ENCODE data around the gene PRSS2. TPM values are rescaled to one million over a fixed set of nuclear protein-coding genes. Genes with fewer than 3 reads are reported as not detected.

Gene PRSS2
- total RNA-seq, 1 donor from 2014 or later: not detected

- no peak for DNase-seq (ENCODE audit: low read depth, low spot score)
- H3K4me1 Mint-ChIP-seq: peaks cover 3% of the 10 kb centered on the region
- no peak overlapping the region for H3K27ac Mint-ChIP-seq (ENCODE audit: unreplicated experiment)
- no peaks in the 10 kb centered on the region for H3K36me3 Mint-ChIP-seq (ENCODE audit: low read depth)
- H3K9me3 Mint-ChIP-seq: no peaks in the 10 kb centered on the region
- no peak overlapping the region for H3K4me3 Mint-ChIP-seq
- peaks cover 90% of the 10 kb centered on the region for H3K27me3 Mint-ChIP-seq (ENCODE audit: low read depth)
- no peak for TF ChIP-seq CTCF (conservative IDR thresholded peaks at IDR 0.05)
Observed at GRCh38 chr7:142807855-142808460, 37.2 kb downstream of the PRSS2 start.

- Mint-ChIP-seq H3K36me3 (ENCODE audit: low read depth) (no peaks in the 10 kb centered on the region), H3K27ac (ENCODE audit: unreplicated experiment) (no peak overlapping the region), H3K27me3 (ENCODE audit: low read depth) (peaks cover 90% of the 10 kb centered on the region), H3K4me3 (no peak overlapping the region), H3K4me1 (peaks cover 3% of the 10 kb centered on the region), H3K9me3 (no peaks in the 10 kb centered on the region)
- DNase-seq (ENCODE audit: low read depth, low spot score): no peak
- TF ChIP-seq CTCF (conservative IDR thresholded peaks at IDR 0.05): no peak
Observed at GRCh38 chr7:142808461-142808801, 37.7 kb downstream of the PRSS2 start.

- DNase-seq (ENCODE audit: low read depth, low spot score): no peak
- Mint-ChIP-seq H3K27me3 (ENCODE audit: low read depth) (peaks cover 92% of the 10 kb centered on the region), H3K27ac (ENCODE audit: unreplicated experiment) (no peak overlapping the region), H3K9me3 (no peaks in the 10 kb centered on the region), H3K4me3 (no peak overlapping the region), H3K36me3 (ENCODE audit: low read depth) (no peaks in the 10 kb centered on the region), H3K4me1 (peaks cover 3% of the 10 kb centered on the region)
- TF ChIP-seq CTCF (conservative IDR thresholded peaks at IDR 0.05): no peak
Observed at GRCh38 chr7:142808802-142809583, 38.2 kb downstream of the PRSS2 start.

- peaks cover 3% of the 10 kb centered on the region for H3K4me1 Mint-ChIP-seq
- H3K4me3 Mint-ChIP-seq: no peak overlapping the region
- H3K9me3 Mint-ChIP-seq: no peaks in the 10 kb centered on the region
- H3K27ac Mint-ChIP-seq (ENCODE audit: unreplicated experiment): no peak overlapping the region
- no peak for TF ChIP-seq CTCF (conservative IDR thresholded peaks at IDR 0.05)
- no peaks in the 10 kb centered on the region for H3K36me3 Mint-ChIP-seq (ENCODE audit: low read depth)
- H3K27me3 Mint-ChIP-seq (ENCODE audit: low read depth): peaks cover 91% of the 10 kb centered on the region
- no peak for DNase-seq (ENCODE audit: low read depth, low spot score)
Observed at GRCh38 chr7:142809671-142810070, 38.9 kb downstream of the PRSS2 start.

- H3K9me3 Mint-ChIP-seq: no peaks in the 10 kb centered on the region
- no peak overlapping the region for H3K27ac Mint-ChIP-seq (ENCODE audit: unreplicated experiment)
- H3K36me3 Mint-ChIP-seq (ENCODE audit: low read depth): no peaks in the 10 kb centered on the region
- TF ChIP-seq CTCF (conservative IDR thresholded peaks at IDR 0.05): peak; percentile 76
- H3K4me3 Mint-ChIP-seq: no peak overlapping the region
- peaks cover 91% of the 10 kb centered on the region for H3K27me3 Mint-ChIP-seq (ENCODE audit: low read depth)
- H3K4me1 Mint-ChIP-seq: peaks cover 3% of the 10 kb centered on the region
- peak; percentile 14 for DNase-seq (ENCODE audit: low read depth, low spot score)
Observed at GRCh38 chr7:142811154-142811737, 40.5 kb downstream of the PRSS2 start.

Data from neural crest cell (in vitro differentiated cells).